ENCODE data around the gene NAA80. TPM values are rescaled to one million over a fixed set of nuclear protein-coding genes. Genes with fewer than 3 reads are reported as not detected.
A peak's percentile ranks its signal among the peaks of the same experiment; 100 is the strongest.

Gene NAA80, protein sequence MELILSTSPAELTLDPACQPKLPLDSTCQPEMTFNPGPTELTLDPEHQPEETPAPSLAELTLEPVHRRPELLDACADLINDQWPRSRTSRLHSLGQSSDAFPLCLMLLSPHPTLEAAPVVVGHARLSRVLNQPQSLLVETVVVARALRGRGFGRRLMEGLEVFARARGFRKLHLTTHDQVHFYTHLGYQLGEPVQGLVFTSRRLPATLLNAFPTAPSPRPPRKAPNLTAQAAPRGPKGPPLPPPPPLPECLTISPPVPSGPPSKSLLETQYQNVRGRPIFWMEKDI
- total RNA-seq = 88.6 TPM

DNA sequence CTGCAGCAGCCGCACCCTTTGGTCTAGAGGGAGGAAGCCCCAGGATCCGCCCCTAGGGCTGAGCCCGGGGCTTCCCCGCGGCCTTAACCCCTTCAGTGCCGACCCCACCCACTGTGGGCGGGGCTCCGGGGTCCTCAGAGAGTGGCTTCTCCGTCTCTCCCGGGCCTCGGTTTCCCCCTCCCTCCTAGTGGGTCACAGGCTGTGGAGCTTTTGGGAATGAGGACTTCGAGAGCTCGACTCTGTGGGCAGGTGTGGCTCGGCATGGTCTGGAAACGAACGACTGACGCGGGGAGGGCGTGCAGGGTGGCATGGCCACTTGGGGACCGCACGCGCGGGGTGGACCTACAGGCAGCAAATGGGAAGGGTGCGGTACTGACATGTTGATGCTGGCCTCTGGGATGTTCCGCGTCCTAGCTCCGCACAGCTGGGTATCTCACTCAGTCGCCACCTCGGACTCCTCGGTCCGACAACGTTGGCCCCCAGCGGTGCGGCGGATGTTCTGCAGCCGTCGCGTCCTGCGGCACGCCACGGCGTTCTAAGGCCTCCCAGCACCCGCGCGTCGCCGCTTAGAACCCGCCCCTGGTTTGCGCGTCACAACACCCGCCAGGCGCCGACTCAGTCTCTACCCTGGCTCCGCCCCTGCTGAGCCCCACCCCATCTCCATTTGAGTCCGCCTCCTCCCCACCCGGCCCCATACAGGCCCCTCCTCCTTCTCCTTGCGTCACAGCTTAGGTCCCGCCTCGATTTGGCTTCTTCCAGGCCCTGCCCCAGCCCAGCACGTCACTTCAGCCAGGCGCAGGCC is at the start of gene NAA80, which contains the start of gene HYAL3:
NAA80 (minus strand) TSS at position 570 of the 802 bp plus-strand sequence. CDS start 1,942 bp downstream, outside the sequence.
HYAL3 (minus strand) TSS at position 570 of the 802 bp plus-strand sequence. CDS start 3,803 bp downstream, outside the sequence.
- peak; percentile 97 to 99 (median 99) for DNase-seq (ENCODE audit: low read depth in 2 of 3, low spot score in 2 of 3)

GRCh38 chr3:50347187-50347813 is 48.1 kb upstream of the NAA80 start:
- DNase-seq (ENCODE audit: low read depth in 2 of 3, low spot score in 2 of 3) = peak; percentile 55 to 93 (median 86)

GRCh38 chr3:50345586-50346234 is 46.5 kb upstream of the NAA80 start, which contains the start of gene ZMYND10:
Gene ZMYND10, minus strand, starts transcription at chr3:50345732. Its CDS starts 153 bp downstream, at chr3:50345579.
- DNase-seq (ENCODE audit: low read depth in 2 of 3, low spot score in 2 of 3) = peak; percentile 60 to 65 (median 61)

- DNase-seq (ENCODE audit: low read depth in 2 of 3, low spot score in 2 of 3) = no peak
Observed at GRCh38 chr3:50345008-50345407, 45.8 kb upstream of the NAA80 start.

- DNase-seq (ENCODE audit: low read depth in 2 of 3, low spot score in 2 of 3) = no peak
Observed at GRCh38 chr3:50342813-50343633, 43.8 kb upstream of the NAA80 start.

DNA sequence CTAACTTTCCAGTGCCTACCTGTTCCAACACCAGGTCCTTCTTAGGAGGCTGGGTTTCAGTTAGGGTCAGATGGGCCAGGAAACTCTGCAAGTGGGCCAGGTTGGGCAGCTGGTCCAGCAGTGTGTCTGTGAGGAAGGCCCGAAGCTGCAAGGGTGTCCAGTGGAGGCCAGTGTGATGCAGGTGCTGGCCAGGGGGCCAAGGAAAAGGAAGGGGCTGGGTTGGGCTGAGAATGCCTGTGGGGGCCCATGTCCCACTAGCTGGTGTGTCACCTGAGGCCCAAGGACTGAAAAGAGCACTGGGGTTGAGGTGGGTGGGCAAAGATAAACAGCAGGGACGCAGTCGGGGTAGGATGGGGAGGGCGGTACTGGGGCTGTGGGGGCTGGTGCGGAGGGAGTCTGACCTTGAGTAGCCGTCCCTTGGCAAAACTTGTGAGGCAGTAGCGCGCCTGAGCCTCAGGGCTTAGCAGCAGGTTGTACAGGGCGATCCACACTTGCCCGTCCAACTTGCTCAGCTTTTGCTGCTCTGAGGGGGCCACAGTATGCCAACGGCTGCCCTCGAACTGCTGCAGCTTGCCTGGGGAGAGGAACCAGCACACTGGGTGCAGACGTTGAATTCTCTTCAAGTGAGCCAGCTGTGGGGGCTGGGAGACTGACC is 42.9 kb upstream of the NAA80 start:
- no peak for DNase-seq (ENCODE audit: low read depth in 2 of 3, low spot score in 2 of 3)

DNA sequence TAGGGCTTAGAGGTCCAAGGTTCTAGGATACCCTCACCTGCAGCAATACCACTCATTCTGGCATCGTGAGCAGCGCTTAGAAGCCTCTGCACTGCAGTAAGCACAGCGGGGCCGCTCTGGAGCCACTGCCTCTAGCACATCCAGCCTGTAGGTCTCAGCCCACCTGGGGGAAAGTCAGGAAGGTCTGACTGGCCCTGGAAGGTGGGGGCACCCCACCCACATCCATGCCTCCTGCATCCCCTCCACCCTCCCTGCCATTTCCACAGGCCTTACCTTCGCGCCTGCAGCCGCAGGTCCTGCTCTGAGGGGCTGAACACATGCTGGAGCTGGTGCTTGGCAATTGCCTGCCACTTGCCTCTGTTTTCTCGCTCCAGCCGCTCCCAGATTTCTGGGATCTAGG is 42.3 kb upstream of the NAA80 start:
- no peak for DNase-seq (ENCODE audit: low read depth in 2 of 3, low spot score in 2 of 3)

DNA sequence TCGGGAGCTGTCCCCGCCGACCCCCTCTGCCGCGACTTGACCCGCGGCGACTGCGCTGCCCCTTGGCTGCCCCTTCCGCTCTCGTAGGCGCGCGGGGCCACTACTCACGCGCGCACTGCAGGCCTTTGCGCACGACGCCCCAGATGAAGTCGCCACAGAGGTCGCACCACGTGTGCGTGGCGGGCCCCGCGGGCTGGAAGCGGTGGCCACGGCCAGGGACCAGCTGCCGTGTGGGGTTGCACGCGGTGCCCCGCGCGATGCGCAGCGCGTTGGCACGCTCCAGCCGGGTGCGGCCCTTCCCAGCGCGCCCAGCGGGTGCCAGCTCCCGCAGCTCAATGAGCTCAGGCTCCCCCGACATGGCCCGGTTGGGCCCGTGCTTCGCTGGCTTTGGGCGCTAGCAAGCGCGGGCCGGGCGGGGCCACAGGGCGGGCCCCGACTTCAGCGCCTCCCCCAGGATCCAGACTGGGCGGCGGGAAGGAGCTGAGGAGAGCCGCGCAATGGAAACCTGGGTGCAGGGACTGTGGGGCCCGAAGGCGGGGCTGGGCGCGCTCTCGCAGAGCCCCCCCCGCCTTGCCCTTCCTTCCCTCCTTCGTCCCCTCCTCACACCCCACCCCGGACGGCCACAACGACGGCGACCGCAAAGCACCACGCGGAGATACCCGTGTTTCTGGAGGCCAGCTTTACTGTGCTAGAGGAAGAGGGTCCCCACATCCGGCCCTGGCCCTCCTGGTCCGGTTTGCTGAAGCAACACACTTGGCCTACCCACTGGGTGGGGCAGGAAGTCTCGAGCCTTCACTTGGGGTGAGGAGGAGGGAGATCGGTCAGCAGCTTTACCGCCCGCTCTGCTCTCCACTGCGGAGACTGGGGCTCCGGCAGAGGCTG is 41.5 kb upstream of the NAA80 start, which contains the start of gene RASSF1:
RASSF1 (minus strand) TSS at position 389 of the 882 bp plus-strand sequence; CDS start at position 358, 31 bp downstream.
- peak in 2 of 3 donors; percentile 58 to 69 for DNase-seq (ENCODE audit: low read depth in 2 of 3, low spot score in 2 of 3)

GRCh38 chr3:50340147-50340447 is 40.9 kb upstream of the NAA80 start:
- DNase-seq (ENCODE audit: low read depth in 2 of 3, low spot score in 2 of 3) = no peak

- no peak for DNase-seq (ENCODE audit: low read depth in 2 of 3, low spot score in 2 of 3)
Observed at GRCh38 chr3:50339485-50340146, 40.4 kb upstream of the NAA80 start.

DNA sequence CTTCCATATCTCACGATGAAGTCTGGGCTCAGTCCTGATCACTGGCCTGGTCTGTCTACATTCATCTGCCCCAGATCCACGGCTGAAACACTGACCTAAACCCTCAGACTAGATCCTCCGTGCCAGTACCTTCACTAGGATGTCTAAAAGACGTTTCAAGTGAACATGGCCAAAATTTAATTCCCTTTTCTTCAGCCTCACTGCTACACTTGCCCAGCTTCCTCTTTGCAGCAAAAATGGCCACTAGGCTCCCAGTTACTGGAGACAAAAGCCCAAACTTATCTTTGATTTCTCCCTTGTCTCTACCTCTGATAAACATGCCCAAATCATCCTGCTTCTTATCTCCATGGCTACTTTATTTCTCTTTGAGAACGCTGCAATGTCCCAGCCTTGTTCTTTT is 39.8 kb upstream of the NAA80 start:
- DNase-seq (ENCODE audit: low read depth in 2 of 3, low spot score in 2 of 3) = peak in 1 of 3 donors; percentile 61

DNA sequence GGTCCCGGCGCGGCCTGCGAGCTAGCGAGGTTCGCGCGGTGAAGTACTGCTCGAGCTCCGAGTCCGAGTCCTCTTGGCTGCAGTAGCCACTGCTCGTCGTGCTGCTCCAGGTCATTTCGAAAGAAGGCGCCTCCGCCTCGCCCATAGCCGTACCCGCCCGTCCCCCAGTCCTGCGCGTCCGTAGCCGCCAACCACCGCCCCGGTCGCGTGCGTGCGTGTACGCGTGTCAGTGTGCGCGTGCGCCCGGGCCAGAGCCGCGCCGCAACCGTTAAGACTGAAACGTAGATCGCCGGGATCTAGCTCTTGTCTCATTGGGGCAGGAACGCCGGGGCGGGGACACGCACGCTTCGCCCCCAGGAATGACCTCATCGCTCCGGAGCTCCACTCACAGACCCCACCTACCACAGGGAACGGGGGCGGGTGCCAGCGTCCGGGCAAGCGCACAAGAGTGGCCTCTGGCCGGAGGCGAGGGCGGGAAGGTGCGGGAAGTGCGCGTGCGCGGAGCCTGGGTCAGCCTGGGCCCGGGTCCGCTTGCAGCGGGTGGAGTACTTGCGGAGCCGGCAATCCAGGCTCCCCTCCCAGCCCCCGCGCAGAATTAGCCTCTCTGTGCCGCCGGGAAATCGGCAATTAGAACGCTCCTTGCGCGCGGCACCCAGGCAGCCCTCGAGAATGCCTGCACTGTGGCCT is 38.1 kb upstream of the NAA80 start:
- peak; percentile 84 to 98 (median 98) for DNase-seq (ENCODE audit: low read depth in 2 of 3, low spot score in 2 of 3)

GRCh38 chr3:50336452-50337174 is 37.4 kb upstream of the NAA80 start:
- no peak for DNase-seq (ENCODE audit: low read depth in 2 of 3, low spot score in 2 of 3)

- no peak for DNase-seq (ENCODE audit: low read depth in 2 of 3, low spot score in 2 of 3)
Observed at GRCh38 chr3:50334339-50335075, 35.3 kb upstream of the NAA80 start.

GRCh38 chr3:50333744-50334328 is 34.6 kb upstream of the NAA80 start:
- DNase-seq (ENCODE audit: low read depth in 2 of 3, low spot score in 2 of 3) = no peak

Measured in hematopoietic multipotent progenitor cell (in vitro differentiated cells).